B cell (primary cell): ENCODE data around the gene GGCT. TPM values are rescaled to one million over a fixed set of nuclear protein-coding genes. Genes with fewer than 3 reads are reported as not detected.

Source experiments
- ATAC-seq: fragments of 200-7000 bp; cut with Tn5 transposase; one replicate; pipeline ENCODE4 v1.10.0; 2021; ENCODE audit warnings: low read depth, mild to moderate bottlenecking, moderate number of reproducible peaks, moderate library complexity
- CTCF ChIA-PET: fragments of 350-600 bp; sonication (Branson Sonifier 250); formaldehyde crosslinking; loops from one replicate; lab custom pipeline; 2021; ENCODE audit warnings: antibody characterized with exemption, inconsistent platforms; lab: Charles Lee
- POLR2A ChIA-PET: fragments of 350-600 bp; sonication (Branson Sonifier 250); formaldehyde crosslinking; loops from one replicate; lab custom pipeline; 2021; ENCODE audit warnings: antibody characterized with exemption; lab: Charles Lee
- DNase-seq: peaks from one replicate; pipeline ENCODE4 v3.0.0; 2013
- H2AFZ ChIP-seq: 2 replicates; pipeline ENCODE4 v1.6.1; 2012; ENCODE audit warnings: mild to moderate bottlenecking, low read depth, low read length; ENCODE audit not compliant: insufficient read depth, poor library complexity, severe bottlenecking
- H3K27ac ChIP-seq, 2 donors: 1 replicate in 1 of 2; 2 replicates in 1 of 2; pipeline ENCODE4 v1.5.1; 2012 to 2013; ENCODE audit warnings: low read length in 2 of 2, mild to moderate bottlenecking in 2 of 2, moderate library complexity in 1 of 2
- H3K27me3 ChIP-seq, 4 experiments: fragments of 200-600 bp in 1 of 4; sonication (generic) in 1 of 4; replicated peaks in 1 of 4; 1 replicate in 2 of 4; 2 replicates in 2 of 4; pipeline versions ENCODE4 v1.6.1 to v1.7.0; 2013 to 2016; ENCODE audit warnings: low read length in 3 of 4, mild to moderate bottlenecking in 2 of 4, mixed read lengths in 1 of 4, moderate library complexity in 1 of 4; ENCODE audit not compliant: insufficient read depth in 4 of 4, control insufficient read depth in 3 of 4; ENCODE audit errors: control extremely low read depth in 1 of 4
- H3K36me3 ChIP-seq, 2 experiments: replicated peaks in 1 of 2; 1 replicate in 1 of 2; 2 replicates in 1 of 2; pipeline versions ENCODE4 v1.6.1 to v1.7.1; 2013; ENCODE audit warnings: low read length in 1 of 2; ENCODE audit not compliant: insufficient read depth in 2 of 2, control insufficient read depth in 1 of 2; ENCODE audit errors: control extremely low read depth in 1 of 2, extremely low read depth in 1 of 2
- H3K4me1 ChIP-seq, 2 donors: fragments of 200-600 bp in 1 of 2; sonication (generic) in 1 of 2; 1 replicate in 1 of 2; 2 replicates in 1 of 2; pipeline versions ENCODE4 v1.5.1 to v1.6.1; 2013 to 2017; ENCODE audit warnings: low read length in 2 of 2; ENCODE audit not compliant: control insufficient read depth in 2 of 2, insufficient read depth in 2 of 2
- H3K4me2 ChIP-seq: replicated peaks from 2 replicates; pipeline ENCODE3; 2012; ENCODE audit warnings: mild to moderate bottlenecking, low read depth, low read length; ENCODE audit not compliant: poor library complexity, severe bottlenecking
- H3K4me3 ChIP-seq, 5 experiments: fragments of 200-600 bp in 1 of 5; sonication (generic) in 1 of 5; 1 replicate in 3 of 5; 2 replicates in 2 of 5; pipeline versions ENCODE4 v1.5.1 to v1.7.0; 2011 to 2016; ENCODE audit warnings: low read length in 4 of 5, mild to moderate bottlenecking in 4 of 5, low read depth in 2 of 5, control low read depth in 1 of 5, moderate library complexity in 1 of 5; ENCODE audit not compliant: insufficient read depth in 1 of 5; ENCODE audit errors: control extremely low read depth in 1 of 5, extremely low read depth in 1 of 5
- H3K79me2 ChIP-seq: fragments of 200-600 bp; sonication (generic); one replicate; pipeline ENCODE4 v1.6.0; 2016; ENCODE audit warnings: low read length; ENCODE audit not compliant: control insufficient read depth, insufficient read depth
- H3K9ac ChIP-seq: fragments of 200-600 bp; sonication (generic); 2 replicates; pipeline ENCODE4 v1.6.1; 2017; ENCODE audit warnings: mild to moderate bottlenecking, low read length, moderate library complexity
- H3K9me3 ChIP-seq, 3 donors: one replicate each; pipeline versions ENCODE4 v1.6.1 to v1.7.1; 2013; ENCODE audit warnings: low read length in 2 of 3; ENCODE audit not compliant: control insufficient read depth in 2 of 3, insufficient read depth in 1 of 3; ENCODE audit errors: control extremely low read depth in 1 of 3
- H4K20me1 ChIP-seq: 2 replicates; pipeline ENCODE4 v1.6.0; 2012; ENCODE audit warnings: mild to moderate bottlenecking, low read length; ENCODE audit not compliant: insufficient read depth, control insufficient read depth, poor library complexity, severe bottlenecking
- H3K27ac Mint-ChIP-seq: one replicate; pipeline ENCODE4 v1.8.0; 2021; ENCODE audit warnings: mixed read lengths
- H3K27me3 Mint-ChIP-seq: one replicate; pipeline ENCODE4 v1.8.0; 2021; ENCODE audit warnings: mixed read lengths
- H3K4me1 Mint-ChIP-seq: one replicate; pipeline ENCODE4 v1.8.0; 2021; ENCODE audit warnings: mixed read lengths
- H3K4me3 Mint-ChIP-seq: one replicate; pipeline ENCODE4 v1.8.0; 2021; ENCODE audit warnings: mixed read lengths
- H3K9me3 Mint-ChIP-seq: one replicate; pipeline ENCODE4 v1.8.0; 2022; ENCODE audit warnings: mixed read lengths; ENCODE audit not compliant: insufficient read depth
- CTCF ChIP-seq: fragments of 200-600 bp; IDR thresholded peaks from one replicate; pipeline ENCODE4 v1.8.0; 2022; ENCODE audit warnings: antibody characterized with exemption, mild to moderate bottlenecking
- EZH2 ChIP-seq: IDR thresholded peaks from 2 replicates; pipeline ENCODE4 v1.6.1; 2012; ENCODE audit warnings: borderline replicate concordance, low read depth, mild to moderate bottlenecking, moderate library complexity, low read length; ENCODE audit not compliant: insufficient read depth, poor library complexity, severe bottlenecking
- WGBS: methylation state at CpG from one replicate; pipeline ENCODE4 v1.1.5; 2013; ENCODE audit warnings: missing lambda C conversion rate; ENCODE audit not compliant: insufficient coverage; 5-methylcytosine and 5-hydroxymethylcytosine counted together
- intact Hi-C: fragments of 100-400 bp; cut with micrococcal nuclease; formaldehyde crosslinking; loops from one replicate; pipeline ENCODE4 v1.10.0; 2022
- polyA plus RNA-seq: library from polyadenylated mRNA; depleted of rRNA; stranded (reverse); fragments of >200 nt; gene quantifications from 2 replicates; pipeline ENCODE4 v1.2.3, GENCODE V29; 2012
- total RNA-seq, 2 donors: library from RNA; stranded (reverse); fragments of 120-200 nt in 1 of 2; gene quantifications; 1 replicate in 1 of 2; 2 replicates in 1 of 2; pipeline versions ENCODE4 v1.2.3 to v1.2.4, GENCODE V29; 2013 to 2022

Gene GGCT
- total and polyA plus RNA-seq, 2 donors (not counting 1 experiment from before 2014, with no cell fraction given) = 8.1 to 12.5 TPM

GRCh38 chr7:30476459-30477145 is 28.0 kb downstream of the GGCT start:
- Histone ChIP-seq H2AFZ (no peak overlapping the region), H3K27me3 (no peaks in the 10 kb centered on the region), H3K9me3 (peaks cover 0 to 4% (median 0%) of the 10 kb centered on the region in 3 donors), H3K9ac (no peak overlapping the region), H3K4me1 (peaks cover 55 to 60% of the 10 kb centered on the region in 2 donors), H3K4me2 (peak overlapping the region; percentile 90), H3K27ac (no peak overlapping the region), H4K20me1 (no peaks in the 10 kb centered on the region), H3K4me3 (no peak overlapping the region), H3K79me2 (peaks cover 67% of the 10 kb centered on the region), H3K36me3 (peaks cover 7 to 18% of the 10 kb centered on the region in 2 experiments)
- TF ChIP-seq CTCF (no peak), EZH2 (no peak)
- Mint-ChIP-seq H3K9me3 (no peaks in the 10 kb centered on the region), H3K27ac (peak overlapping the region; percentile 51), H3K27me3 (no peaks in the 10 kb centered on the region), H3K4me1 (peaks cover 70% of the 10 kb centered on the region), H3K4me3 (peak overlapping the region; percentile 57)
- no peak for ATAC-seq
- CTCF ChIA-PET = interaction anchor here (1.3 to 2.0 kb wide), 2 partner anchors 30 to 201 kb away, joined by 3 to 9 read pairs; no protein-coding TSS in a partner anchor
- intact Hi-C loops = loop anchor here (10.0 kb wide), 1 partner anchor 452 kb away; the partner anchor contains the start of genes FKBP14 and PLEKHA8
- POLR2A ChIA-PET = no interaction called here
- WGBS = 100% methylated on average over 3 of the region's 10 CpGs
- DNase-seq = no peak

GRCh38 chr7:30475580-30475979 is 29.0 kb downstream of the GGCT start:
- H3K4me2 ChIP-seq = peak overlapping the region; percentile 34
- peak overlapping the region in 1 of 2 donors; percentile 48 for H3K27ac ChIP-seq
- H3K27me3 Mint-ChIP-seq = no peaks in the 10 kb centered on the region

More at GRCh38 chr7:30475580-30475979, 29.0 kb downstream of the GGCT start:
- intact Hi-C loops = loop anchor here (10.0 kb wide), 1 partner anchor 451 kb away; the partner anchor contains the start of genes FKBP14 and PLEKHA8
- Mint-ChIP-seq H3K4me1 (peaks cover 78% of the 10 kb centered on the region), H3K4me3 (peak overlapping the region; percentile 17), H3K27ac (peak overlapping the region; percentile 59), H3K9me3 (no peaks in the 10 kb centered on the region)
- peaks cover 7 to 18% of the 10 kb centered on the region in 2 experiments for H3K36me3 ChIP-seq
- no peak overlapping the region for H3K9ac ChIP-seq
- H3K9me3 ChIP-seq = peaks cover 0 to 4% (median 0%) of the 10 kb centered on the region in 3 donors
- no peaks in the 10 kb centered on the region for H4K20me1 ChIP-seq
- 30% methylated on average over 5 of the region's 6 CpGs for whole genome bisulfite sequencing
- ATAC-seq = no peak
- H3K27me3 ChIP-seq = no peaks in the 10 kb centered on the region
- ChIA-PET POLR2A (no interaction called here), CTCF (interaction anchor here (0.6 to 1.3 kb wide), 3 partner anchors 79 to 200 kb away, joined by 3 to 6 read pairs (median 3); no protein-coding TSS in a partner anchor)
- peaks cover 65 to 70% of the 10 kb centered on the region in 2 donors for H3K4me1 ChIP-seq
- peak overlapping the region; percentile 1 for H2AFZ ChIP-seq
- TF ChIP-seq CTCF (no peak), EZH2 (no peak)
- no peak for DNase-seq
- H3K4me3 ChIP-seq = no peak overlapping the region
- H3K79me2 ChIP-seq = peaks cover 75% of the 10 kb centered on the region
